ENCODE data around the gene SH3BGRL3.
"Not testable (repeated sequence)": the region's sequence is repeated elsewhere in the genome, so short reads cannot be mapped to it uniquely, and the experiment has no call there.

The SH3BGRL3 gene

GRCh38 chr1:26291939-26292338 lies 12.1 kb downstream of the SH3BGRL3 start:
- no peak for FAIRE-seq

- FAIRE-seq, result not testable (repeated sequence)
Measured at GRCh38 chr1:26292735-26293134, 12.8 kb downstream of the SH3BGRL3 start.

DNA sequence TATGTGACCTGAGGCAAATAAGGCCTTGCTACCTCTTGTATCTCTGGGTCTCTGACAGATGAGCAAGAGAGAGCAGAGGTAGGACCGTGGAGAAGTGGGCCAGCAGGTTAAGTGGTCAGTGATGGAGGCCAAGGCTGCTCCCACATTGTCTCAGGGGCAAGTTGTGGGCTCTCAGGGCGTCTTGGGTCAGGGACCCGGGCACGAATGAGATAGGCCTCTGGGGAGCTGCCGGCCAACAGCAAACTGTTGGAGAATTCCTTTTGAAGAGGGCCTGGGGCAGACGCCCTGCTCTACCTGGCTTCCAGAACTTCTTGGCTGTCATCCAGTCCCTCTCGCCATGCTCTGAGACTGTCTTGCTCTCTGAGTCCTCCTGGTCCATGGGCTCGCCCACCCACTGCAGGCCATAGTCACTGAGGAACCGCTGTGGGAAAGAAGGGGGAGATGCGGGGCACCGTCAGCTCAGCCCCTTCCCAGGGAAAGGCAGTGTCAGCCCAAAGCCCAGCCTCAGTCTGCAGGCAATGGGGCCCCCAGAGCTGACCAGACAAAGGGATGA lies 14.1 kb downstream of the SH3BGRL3 start:
- no peak for FAIRE-seq

- FAIRE-seq, result no peak
Measured at GRCh38 chr1:26295194-26296138, 15.6 kb downstream of the SH3BGRL3 start.

GRCh38 chr1:26296340-26297056 lies 16.6 kb downstream of the SH3BGRL3 start:
- no peak for FAIRE-seq

DNA sequence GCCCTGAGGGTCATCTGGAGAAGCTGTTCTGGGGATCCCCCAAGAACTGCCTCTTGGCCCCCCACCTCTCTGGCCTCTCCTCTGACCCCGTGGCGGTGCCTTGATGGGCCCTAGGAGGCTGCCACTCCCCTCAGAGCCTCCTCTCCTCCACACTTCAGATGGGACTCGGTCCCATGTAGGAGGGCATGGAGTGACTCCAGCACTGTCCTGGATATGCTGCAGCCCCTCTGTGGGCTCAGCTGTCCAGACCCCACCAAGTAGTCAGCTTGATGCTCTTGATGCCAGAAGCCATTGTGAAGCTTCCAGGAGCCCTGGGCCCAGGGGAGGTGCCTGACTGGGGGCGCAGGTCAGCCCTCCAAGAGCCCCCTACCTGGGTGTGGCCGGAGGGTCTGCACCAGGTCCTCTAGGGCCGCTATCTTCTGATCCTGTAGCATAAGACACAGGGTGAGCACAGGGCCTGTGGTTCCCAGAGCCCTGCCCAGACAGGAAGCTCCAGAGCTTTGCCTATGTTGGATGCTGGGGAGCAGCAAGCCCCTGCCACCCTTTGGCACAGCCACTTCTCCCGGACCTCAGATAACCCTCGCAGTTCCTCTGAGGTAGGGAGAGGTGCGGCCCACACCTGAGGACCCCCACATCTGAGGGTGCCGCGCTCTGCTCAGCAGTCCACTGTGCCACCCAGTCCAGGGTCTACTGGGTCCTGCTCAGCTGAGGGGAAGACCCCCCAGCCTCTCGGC lies 17.3 kb downstream of the SH3BGRL3 start:
- no peak for FAIRE-seq

DNA sequence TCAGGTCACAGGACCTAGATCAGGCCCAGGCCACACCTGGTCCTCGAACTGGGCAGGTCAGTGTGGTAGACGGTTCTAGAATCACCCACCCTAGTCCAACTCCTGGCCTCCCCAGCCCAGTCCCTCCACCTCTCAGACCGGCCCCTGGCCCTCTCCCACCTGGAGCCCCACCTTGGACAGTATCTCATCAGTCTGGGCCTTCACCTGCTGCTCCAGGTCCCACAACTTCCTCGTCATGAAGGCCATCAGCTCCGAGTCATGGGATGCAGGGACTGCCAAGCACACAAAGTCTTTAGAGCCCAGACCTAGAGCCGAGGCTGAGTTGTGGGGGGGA lies 17.9 kb downstream of the SH3BGRL3 start:
- FAIRE-seq, result no peak

- FAIRE-seq, result no peak
Measured at GRCh38 chr1:26300578-26301275, 20.8 kb downstream of the SH3BGRL3 start.

DNA sequence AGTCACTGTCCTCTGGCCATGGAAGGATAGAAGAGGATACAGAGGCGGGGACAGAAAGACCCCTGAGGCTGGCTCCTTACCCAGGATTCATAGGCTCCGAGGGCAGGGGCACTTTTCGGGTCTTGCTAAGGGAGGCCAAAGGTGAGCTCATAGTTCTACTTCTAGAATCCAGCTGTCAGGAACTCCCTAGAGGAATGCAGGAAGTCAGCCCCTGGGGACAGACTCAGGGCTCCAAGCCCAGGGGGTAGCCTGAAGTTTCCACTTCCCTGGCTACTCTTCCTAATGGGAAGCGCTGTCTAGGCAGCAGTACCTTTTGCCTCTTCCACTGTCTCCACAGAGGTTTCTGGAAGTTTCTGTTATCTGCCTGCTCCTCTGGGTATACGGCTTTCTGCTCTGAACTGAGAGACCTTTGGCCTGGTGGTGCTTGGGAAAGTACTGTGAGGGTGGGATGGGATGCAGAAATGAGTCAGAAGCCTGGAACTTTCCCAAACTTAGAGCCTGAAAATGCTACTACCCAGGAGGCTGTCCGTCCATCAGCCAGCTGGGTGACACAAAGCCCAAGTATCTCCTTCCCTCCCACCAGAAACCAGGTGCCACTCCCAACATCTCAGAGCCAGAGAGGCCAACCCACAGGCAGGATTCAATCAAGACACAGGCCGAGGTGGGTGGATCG lies 23.0 kb downstream of the SH3BGRL3 start:
- FAIRE-seq, result no peak

GRCh38 chr1:26305667-26306289 lies 25.9 kb downstream of the SH3BGRL3 start:
- no peak for FAIRE-seq

- FAIRE-seq, result no peak
Measured at GRCh38 chr1:26306290-26307229, 26.7 kb downstream of the SH3BGRL3 start, which contains the start of gene UBXN11. TSS of gene UBXN11 (minus strand) at chr1:26306636. CDS start at chr1:26302883, 3,753 bp downstream.

DNA sequence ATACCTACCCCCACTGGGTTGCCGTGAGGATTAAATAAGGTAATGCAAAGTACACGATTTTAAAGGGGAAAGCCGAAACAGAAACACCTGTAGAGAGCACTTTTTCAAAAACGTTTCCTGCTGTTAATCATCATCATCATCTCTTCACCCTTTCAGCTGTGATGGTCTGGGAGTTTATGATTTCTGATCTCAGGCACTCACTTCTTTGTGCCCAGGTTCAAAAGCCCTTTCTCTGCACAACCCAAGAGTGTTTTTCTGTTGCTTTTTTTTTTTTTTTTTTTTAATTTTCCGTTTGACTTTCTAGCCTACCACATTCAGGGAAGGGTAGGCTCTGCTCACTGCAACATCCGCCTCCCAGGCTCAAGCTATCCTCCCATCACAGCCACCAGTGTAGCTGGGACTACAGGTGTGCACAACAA lies 27.5 kb downstream of the SH3BGRL3 start:
- no peak for FAIRE-seq

DNA sequence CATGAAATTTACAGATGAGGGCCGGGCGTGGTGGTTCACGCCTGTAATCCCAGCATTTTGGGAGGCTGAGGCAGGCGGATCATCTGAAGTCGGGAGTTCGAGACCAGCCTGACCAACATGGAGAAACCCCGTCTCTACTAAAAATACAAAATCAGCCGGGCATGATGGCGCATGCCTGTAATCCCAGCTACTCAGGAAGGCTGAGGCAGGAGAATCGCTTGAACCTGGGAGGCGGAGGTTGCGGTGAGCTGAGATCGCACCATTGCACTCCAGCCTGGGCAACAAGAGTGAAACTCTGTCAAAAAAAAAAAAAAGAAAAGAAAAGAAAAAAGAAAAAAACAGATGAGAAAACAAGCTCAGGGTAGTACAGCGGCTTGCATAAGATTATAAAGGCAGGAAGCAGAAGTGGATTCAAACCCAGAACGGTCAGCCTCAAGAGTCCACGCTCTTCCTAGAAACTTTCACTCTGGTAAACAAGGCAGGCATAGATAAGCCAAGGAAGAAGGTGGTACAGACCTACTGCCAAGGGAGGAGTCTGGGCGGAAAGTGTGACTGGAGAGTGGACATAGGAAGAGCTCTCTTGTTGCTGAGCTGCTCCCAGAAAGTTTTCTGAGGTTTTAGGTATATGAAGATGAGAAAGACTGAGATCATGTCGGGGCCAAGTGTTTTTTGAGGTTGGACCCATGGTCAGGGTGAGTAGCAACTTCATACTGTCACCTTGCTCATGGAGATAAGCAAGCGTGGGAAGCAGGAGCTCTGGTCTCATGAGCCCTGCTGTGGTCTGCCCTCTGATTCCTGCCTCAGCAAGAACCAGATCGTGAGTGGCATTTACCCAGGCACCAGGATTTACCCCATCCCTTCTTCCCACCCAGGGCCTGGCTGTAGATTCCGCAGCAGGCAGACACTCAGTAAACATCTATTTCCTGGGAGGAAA lies 28.3 kb downstream of the SH3BGRL3 start:
- not testable (repeated sequence) for FAIRE-seq

GRCh38 chr1:26314501-26314900 lies 34.6 kb downstream of the SH3BGRL3 start:
- FAIRE-seq, result no peak

- FAIRE-seq, result no peak
Measured at GRCh38 chr1:26315874-26316850, 36.3 kb downstream of the SH3BGRL3 start.

DNA sequence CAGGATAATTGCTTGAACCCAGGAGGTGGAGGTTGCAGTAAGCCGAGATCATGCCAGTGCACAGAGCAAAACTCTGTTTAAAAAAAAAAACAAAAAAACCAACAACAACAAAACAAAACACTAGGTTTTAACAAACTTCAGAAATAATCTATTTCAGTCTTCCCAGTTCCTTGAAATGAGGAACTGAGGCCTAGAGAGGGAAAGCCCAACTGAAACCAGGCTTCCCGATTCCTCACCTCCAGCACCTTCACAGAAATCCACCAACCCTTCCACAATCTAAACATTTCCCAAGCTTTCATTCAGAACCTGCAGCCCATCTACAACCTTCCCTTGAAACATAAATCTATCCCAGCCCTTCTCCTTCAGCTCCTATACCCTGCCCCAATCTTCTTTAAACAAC lies 37.3 kb downstream of the SH3BGRL3 start:
- FAIRE-seq, result no peak

- FAIRE-seq, result no peak
Measured at GRCh38 chr1:26317612-26318337, 37.9 kb downstream of the SH3BGRL3 start, which contains the start of gene CD52. TSS of gene CD52 (plus strand) at chr1:26317958. CDS start at chr1:26318018, 60 bp downstream.

Measured in endometrium (tissue), 2 donors.